ENCODE results near the gene BAZ2B. TPM values are rescaled to one million over a fixed set of nuclear protein-coding genes. Genes with fewer than 3 reads are reported as not detected.

The BAZ2B gene
- total and polyA plus RNA-seq, 2 donors (not counting 3 experiments of a cell fraction or from before 2014, with no cell fraction given), result 22.1 to 73.8 TPM

DNA sequence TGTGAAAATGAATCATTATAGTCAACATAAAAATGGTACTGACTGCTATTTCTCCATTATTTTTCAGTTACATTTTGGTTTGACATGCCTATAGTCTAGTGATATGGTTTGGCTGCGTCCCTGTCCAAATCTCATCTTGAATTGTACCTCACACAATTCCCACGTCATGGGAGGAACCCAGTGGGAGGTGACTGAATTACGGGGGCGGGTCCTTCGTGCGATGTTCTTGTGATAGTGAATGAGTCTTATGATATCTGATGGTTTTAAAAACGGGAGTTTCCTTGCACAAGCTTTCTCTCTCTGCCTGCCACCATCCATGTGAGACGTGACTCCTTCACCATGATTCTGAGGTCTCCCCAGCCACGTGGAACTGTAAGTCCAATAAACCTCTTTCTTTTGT lies 70.3 kb downstream of the BAZ2B start:
- Histone ChIP-seq H3K4me3 (replicated peaks in 1 of 3; ENCODE audit: insufficient read depth in 1 of 3, low read depth in 1 of 3, low read length in 3 of 3) (no peak overlapping the region), H3K27ac (ENCODE audit: insufficient read depth, low read depth, low read length) (no peak overlapping the region), H3K36me3 (ENCODE audit: control insufficient read depth in 2 of 2, extremely low read depth in 1 of 2, insufficient read depth in 2 of 2, low read length in 2 of 2) (no peaks in the 10 kb centered on the region), H3K4me2 (ENCODE audit: insufficient read depth, low read length) (no peak overlapping the region), H3K27me3 (ENCODE audit: control insufficient read depth in 2 of 2, insufficient read depth in 2 of 2, low read length in 2 of 2) (no peaks in the 10 kb centered on the region), H3K79me2 (ENCODE audit: control insufficient read depth, insufficient read depth, low read length) (no peaks in the 10 kb centered on the region), H3K4me1 (ENCODE audit: control insufficient read depth, extremely low read depth, insufficient read depth, low read length) (peaks cover 13% of the 10 kb centered on the region), H3K9me1 (replicated peaks; ENCODE audit: control insufficient read depth, extremely low read depth, insufficient read depth, low read length) (no peaks in the 10 kb centered on the region), H2AFZ (ENCODE audit: low read depth, low read length) (no peak overlapping the region), H4K20me1 (replicated peaks; ENCODE audit: control insufficient read depth, extremely low read depth, insufficient read depth, low read length) (no peaks in the 10 kb centered on the region), H3K9me3 (replicated peaks; ENCODE audit: control insufficient read depth, insufficient read depth, low read length) (no peaks in the 10 kb centered on the region), H3K9ac (replicated peaks; ENCODE audit: extremely low read depth, insufficient read depth, low read length) (no peak overlapping the region)
- dilution Hi-C loops (cut with MboI; ENCODE audit: extremely low pct_ligation_motif_present, low sequenced_read_pairs) (no loop called here), intact Hi-C loops (cut with micrococcal nuclease) (loop anchor here (5.0 kb wide), 1 partner anchor 166 kb away; the partner anchor contains the start of gene MARCHF7)
- FAIRE-seq, result no peak
- TF ChIP-seq, protein P1, sequence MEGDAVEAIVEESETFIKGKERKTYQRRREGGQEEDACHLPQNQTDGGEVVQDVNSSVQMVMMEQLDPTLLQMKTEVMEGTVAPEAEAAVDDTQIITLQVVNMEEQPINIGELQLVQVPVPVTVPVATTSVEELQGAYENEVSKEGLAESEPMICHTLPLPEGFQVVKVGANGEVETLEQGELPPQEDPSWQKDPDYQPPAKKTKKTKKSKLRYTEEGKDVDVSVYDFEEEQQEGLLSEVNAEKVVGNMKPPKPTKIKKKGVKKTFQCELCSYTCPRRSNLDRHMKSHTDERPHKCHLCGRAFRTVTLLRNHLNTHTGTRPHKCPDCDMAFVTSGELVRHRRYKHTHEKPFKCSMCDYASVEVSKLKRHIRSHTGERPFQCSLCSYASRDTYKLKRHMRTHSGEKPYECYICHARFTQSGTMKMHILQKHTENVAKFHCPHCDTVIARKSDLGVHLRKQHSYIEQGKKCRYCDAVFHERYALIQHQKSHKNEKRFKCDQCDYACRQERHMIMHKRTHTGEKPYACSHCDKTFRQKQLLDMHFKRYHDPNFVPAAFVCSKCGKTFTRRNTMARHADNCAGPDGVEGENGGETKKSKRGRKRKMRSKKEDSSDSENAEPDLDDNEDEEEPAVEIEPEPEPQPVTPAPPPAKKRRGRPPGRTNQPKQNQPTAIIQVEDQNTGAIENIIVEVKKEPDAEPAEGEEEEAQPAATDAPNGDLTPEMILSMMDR (IDR thresholded peaks at IDR 0.05; ENCODE audit: extremely low read depth in 1 of 2, insufficient read depth in 1 of 2, low read depth in 1 of 2, low read length in 2 of 2), result no peak
- TF ChIP-seq EZH2 (IDR thresholded peaks at IDR 0.05; ENCODE audit: borderline replicate concordance, low read depth, low read length, severe bottlenecking) (no peak), FOS (IDR thresholded peaks at IDR 0.05; ENCODE audit: borderline replicate concordance, insufficient read depth, low read length) (no peak), POLR2A (IDR thresholded peaks at IDR 0.05; ENCODE audit: low read depth, low read length) (no peak), JUN (IDR thresholded peaks at IDR 0.05; ENCODE audit: borderline replicate concordance, insufficient read depth, insufficient read length, low read depth) (no peak), POLR2AphosphoS5 (IDR thresholded peaks at IDR 0.05; ENCODE audit: insufficient read depth, low read depth, low read length) (no peak), GATA2 (IDR thresholded peaks at IDR 0.05; ENCODE audit: insufficient read depth, insufficient read length, low read depth, low read length) (no peak), MYC (IDR thresholded peaks at IDR 0.05; ENCODE audit: low read depth, low read length) (no peak)
- TF ChIP-seq, protein P2, sequence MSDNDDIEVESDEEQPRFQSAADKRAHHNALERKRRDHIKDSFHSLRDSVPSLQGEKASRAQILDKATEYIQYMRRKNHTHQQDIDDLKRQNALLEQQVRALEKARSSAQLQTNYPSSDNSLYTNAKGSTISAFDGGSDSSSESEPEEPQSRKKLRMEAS (IDR thresholded peaks at IDR 0.05; ENCODE audit: insufficient read depth, insufficient read length), result no peak
- ChIA-PET POLR2A (no interaction called here), CTCF (no interaction called here)
- BruUV-seq (replicated peaks), result no TSS peak
- no peak for DNase-seq (ENCODE audit: low read depth, low spot score)

Measured in endothelial cell of umbilical vein (primary cell).